ENCODE measurements around the gene NDUFS7. TPM values are rescaled to one million over a fixed set of nuclear protein-coding genes. Genes with fewer than 3 reads are reported as not detected.
A peak's percentile ranks its signal among the peaks of the same experiment; 100 is the strongest.

NDUFS7 gene
- total and polyA plus RNA-seq, 12 donors: 248 to 498 (median 377) TPM

DNA sequence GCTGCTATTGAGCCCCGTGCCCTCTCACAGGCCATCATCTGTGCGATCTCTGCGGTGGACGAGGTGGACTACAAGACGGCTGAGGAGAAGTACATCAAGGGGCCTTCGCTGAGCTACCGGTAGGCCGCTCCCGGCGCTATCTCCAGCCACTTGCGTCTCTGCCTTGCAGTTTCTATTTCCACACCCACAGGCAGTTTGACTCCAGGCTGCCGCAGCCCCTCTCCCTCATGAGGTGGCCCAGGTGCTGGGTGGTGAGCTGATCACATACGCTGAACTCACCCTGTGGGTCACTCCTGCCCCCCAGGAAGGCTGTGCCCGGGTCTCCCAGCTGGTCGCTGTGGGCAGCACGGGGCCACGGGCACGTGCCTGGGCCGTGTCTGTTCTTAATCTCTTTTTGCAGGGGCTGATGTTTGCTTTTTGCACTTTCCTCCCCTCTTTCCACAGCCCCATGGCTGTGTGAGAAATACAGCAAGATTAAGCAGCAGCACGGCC lies 10.6 kb upstream of the NDUFS7 start:
- no peak for DNase-seq
- TF ChIP-seq, protein P1, sequence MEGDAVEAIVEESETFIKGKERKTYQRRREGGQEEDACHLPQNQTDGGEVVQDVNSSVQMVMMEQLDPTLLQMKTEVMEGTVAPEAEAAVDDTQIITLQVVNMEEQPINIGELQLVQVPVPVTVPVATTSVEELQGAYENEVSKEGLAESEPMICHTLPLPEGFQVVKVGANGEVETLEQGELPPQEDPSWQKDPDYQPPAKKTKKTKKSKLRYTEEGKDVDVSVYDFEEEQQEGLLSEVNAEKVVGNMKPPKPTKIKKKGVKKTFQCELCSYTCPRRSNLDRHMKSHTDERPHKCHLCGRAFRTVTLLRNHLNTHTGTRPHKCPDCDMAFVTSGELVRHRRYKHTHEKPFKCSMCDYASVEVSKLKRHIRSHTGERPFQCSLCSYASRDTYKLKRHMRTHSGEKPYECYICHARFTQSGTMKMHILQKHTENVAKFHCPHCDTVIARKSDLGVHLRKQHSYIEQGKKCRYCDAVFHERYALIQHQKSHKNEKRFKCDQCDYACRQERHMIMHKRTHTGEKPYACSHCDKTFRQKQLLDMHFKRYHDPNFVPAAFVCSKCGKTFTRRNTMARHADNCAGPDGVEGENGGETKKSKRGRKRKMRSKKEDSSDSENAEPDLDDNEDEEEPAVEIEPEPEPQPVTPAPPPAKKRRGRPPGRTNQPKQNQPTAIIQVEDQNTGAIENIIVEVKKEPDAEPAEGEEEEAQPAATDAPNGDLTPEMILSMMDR (IDR thresholded peaks at IDR 0.05): no peak
- peak in 7 of 8 donors; percentile 2 to 36 (median 9) for ATAC-seq
- Histone ChIP-seq H3K4me1 (peaks cover 9 to 25% (median 16%) of the 10 kb centered on the region in 9 donors), H3K27ac (peak overlapping the region; percentile 68 to 92 (median 84)), H3K27me3 (no peaks in the 10 kb centered on the region), H3K36me3 (peaks cover 0 to 88% (median 34%) of the 10 kb centered on the region in 9 donors), H3K9me3 (no peaks in the 10 kb centered on the region), H3K4me3 (no peak overlapping the region)
- 57 to 64% methylated on average over 20 of the region's 20 CpGs for WGBS, 2 donors
- intact Hi-C loops (cut with DNase I): loop anchor here in 1 of 10 donors (10.0 kb wide), 1 partner anchor 88 kb away; the partner anchor contains the start of gene EFNA2

DNA sequence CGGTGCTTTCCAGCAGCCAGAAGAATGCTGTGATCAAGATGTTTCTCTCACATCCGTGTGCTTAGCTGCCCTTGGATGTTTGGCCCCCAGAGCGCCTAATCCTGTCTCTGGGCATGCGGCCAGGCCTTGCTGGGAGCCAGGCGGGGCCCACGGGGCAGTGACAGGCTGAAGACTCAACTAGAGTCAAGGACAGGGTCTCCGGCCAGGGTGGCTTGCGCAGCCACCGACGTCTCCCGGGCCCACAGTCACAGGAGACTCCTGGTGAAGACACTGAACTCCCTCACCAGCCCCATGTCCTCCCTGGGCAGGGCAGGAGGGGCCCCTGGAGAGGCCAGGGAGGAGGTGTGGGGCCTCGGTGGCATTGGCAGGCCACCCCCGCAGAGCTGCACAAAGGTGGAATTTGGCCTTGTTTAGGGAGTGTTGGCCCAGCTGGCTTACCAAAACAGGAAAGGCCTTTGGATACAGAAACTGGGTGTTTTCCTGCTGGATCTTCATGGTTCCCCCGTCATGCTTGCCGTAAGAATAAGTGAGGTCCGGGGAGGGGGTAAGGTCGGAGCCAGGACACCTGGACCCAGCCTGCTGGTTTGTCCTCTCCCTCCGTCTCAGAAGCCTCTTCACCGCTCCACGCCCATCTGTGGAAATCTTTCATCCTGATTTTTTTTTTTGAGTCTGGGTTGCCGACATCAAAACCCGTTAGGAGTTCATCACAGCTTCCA lies 10.0 kb upstream of the NDUFS7 start:
- ATAC-seq: peak; percentile 72 to 90 (median 80)
- 55 to 60% methylated on average over 22 of the region's 22 CpGs for WGBS, 2 donors
- H3K27ac ChIP-seq: peak overlapping the region; percentile 68 to 92 (median 84)
- intact Hi-C loops (cut with DNase I): loop anchor here in 1 of 10 donors (10.0 kb wide), 1 partner anchor 89 kb away; the partner anchor contains the start of gene EFNA2
- TF ChIP-seq, protein P1 (IDR thresholded peaks at IDR 0.05): no peak
- H3K9me3 ChIP-seq: no peaks in the 10 kb centered on the region
- no peak overlapping the region for H3K4me3 ChIP-seq
- H3K4me1 ChIP-seq: peaks cover 9 to 24% (median 16%) of the 10 kb centered on the region in 9 donors
- H3K36me3 ChIP-seq: peaks cover 0 to 87% (median 34%) of the 10 kb centered on the region in 9 donors
- peak; percentile 75 to 86 for DNase-seq
- no peaks in the 10 kb centered on the region for H3K27me3 ChIP-seq

DNA sequence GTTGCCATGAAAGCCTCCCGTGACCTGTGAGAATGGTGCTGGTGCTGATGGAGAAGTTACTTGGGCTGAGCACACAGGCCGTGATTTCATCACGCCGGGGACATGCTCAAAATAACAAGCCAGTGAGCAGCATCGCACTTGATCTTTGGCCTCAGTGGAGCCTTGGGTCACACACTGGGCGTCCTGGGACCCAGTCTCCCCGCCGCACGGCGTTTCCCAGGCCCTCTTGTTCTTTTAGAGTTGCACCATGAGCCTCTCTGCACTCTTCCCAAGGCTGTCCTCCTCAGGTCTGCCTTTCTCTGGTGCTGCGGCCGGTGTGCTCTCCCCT lies 9.5 kb upstream of the NDUFS7 start:
- peaks cover 9 to 24% (median 16%) of the 10 kb centered on the region in 9 donors for H3K4me1 ChIP-seq
- H3K9me3 ChIP-seq: no peaks in the 10 kb centered on the region
- H3K4me3 ChIP-seq: no peak overlapping the region
- WGBS, 2 donors: 74 to 77% methylated on average over 12 of the region's 12 CpGs
- DNase-seq: peak in 1 of 2 donors; percentile 42
- TF ChIP-seq, protein P1 (IDR thresholded peaks at IDR 0.05): no peak
- ATAC-seq: peak; percentile 15 to 67 (median 41)
- peak overlapping the region in 9 of 10 donors; percentile 80 to 92 (median 84) for H3K27ac ChIP-seq
- H3K27me3 ChIP-seq: no peaks in the 10 kb centered on the region
- H3K36me3 ChIP-seq: peaks cover 0 to 83% (median 31%) of the 10 kb centered on the region in 9 donors
- intact Hi-C loops (cut with DNase I): loop anchor here in 1 of 10 donors (10.0 kb wide), 1 partner anchor 89 kb away; the partner anchor contains the start of gene EFNA2

DNA sequence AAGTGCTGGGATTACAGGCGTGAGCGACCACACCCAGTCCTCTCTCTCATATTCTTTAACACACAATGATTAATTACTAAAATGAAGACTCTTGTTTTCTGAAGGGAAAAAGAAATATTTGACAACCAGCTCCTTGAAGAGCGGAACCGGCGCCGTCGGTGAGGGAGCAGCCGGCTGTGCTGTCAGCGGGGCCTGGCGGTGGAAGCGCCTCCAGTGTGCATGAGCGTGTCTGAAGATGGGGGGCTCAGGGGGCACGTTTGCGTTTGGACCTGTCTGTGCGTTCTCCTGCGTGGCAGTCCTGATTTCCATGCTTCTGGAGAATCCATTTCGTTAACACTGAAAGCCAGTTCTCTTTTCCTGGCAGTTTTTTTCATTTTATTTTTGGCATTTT lies 7.3 kb upstream of the NDUFS7 start:
- WGBS, 2 donors: 94% methylated on average over 17 of the region's 17 CpGs
- Histone ChIP-seq H3K36me3 (peaks cover 0 to 61% (median 11%) of the 10 kb centered on the region in 9 donors), H3K9me3 (no peaks in the 10 kb centered on the region), H3K4me3 (no peak overlapping the region), H3K27ac (no peak overlapping the region), H3K27me3 (no peaks in the 10 kb centered on the region), H3K4me1 (peaks cover 9 to 27% (median 16%) of the 10 kb centered on the region in 9 donors)
- intact Hi-C loops (cut with DNase I): loop anchor here in 1 of 10 donors (10.0 kb wide), 1 partner anchor 92 kb away; the partner anchor contains the start of gene EFNA2
- no peak for DNase-seq
- ATAC-seq: no peak
- TF ChIP-seq, protein P1 (IDR thresholded peaks at IDR 0.05): no peak

All from heart right ventricle (tissue), 16 donors.